ENCODE data around the gene FGF11. TPM values are rescaled to one million over a fixed set of nuclear protein-coding genes. Genes with fewer than 3 reads are reported as not detected.
A peak's percentile ranks its signal among the peaks of the same experiment; 100 is the strongest.

Gene FGF11
- total and polyA plus RNA-seq, 2 of the 13 experiments (the other 11 are each of a cell fraction or from before 2014, with no cell fraction given), result 0.20 to 7.6 TPM

DNA sequence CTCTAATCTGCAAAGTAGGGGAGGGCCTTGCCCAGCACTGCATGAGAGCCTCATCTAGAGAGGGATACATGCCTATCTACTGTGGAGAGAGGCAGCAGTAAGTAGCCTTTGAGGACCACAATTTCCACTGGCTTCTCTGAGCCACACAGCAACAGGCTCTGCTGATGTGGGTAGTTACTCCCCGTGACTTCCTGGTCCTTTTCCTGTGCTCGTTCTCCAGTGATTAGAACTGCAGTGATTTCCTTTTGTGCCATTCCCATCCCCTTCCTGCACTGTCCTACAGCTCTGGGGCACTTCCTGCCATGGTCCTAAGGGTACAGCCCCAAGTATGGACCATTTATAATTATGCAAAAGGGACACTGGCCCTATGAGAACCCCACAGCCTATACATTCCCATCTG is 48.0 kb upstream of the FGF11 start:
- no peak for FAIRE-seq
- no peak overlapping the region for H3K4me3 ChIP-seq (replicated peaks in 1 of 3; ENCODE audit: insufficient read depth in 1 of 3, low read depth in 2 of 3, low read length in 3 of 3)
- ATAC-seq, result no peak
- ChIA-PET POLR2A (no interaction called here), CTCF (ENCODE audit: low intra/inter-chr PET ratio, low total read pairs) (no interaction called here)
- H3K4me2 ChIP-seq (ENCODE audit: low read depth, low read length), result no peak overlapping the region
- TF ChIP-seq ARNT (IDR thresholded peaks at IDR 0.05) (no peak), SMARCE1 (IDR thresholded peaks at IDR 0.05; ENCODE audit: borderline replicate concordance) (no peak), ZNF138 (CRISPR knock-in tag; IDR thresholded peaks at IDR 0.05; ENCODE audit: low read depth) (no peak)
- in situ Hi-C loops (cut with HindIII; ENCODE audit: extremely low pct_ligation_motif_present, low pct_unique_long_range_greater_than_20kb) (no loop called here), intact Hi-C loops (cut with micrococcal nuclease; ENCODE audit: unreplicated experiment) (no loop called here)
- H2AFZ ChIP-seq (ENCODE audit: low read length), result no peak overlapping the region
- no peaks in the 10 kb centered on the region for H3K27me3 ChIP-seq (ENCODE audit: control insufficient read depth in 1 of 2, insufficient read depth in 2 of 2, low read length in 2 of 2)
- no peak for DNase-seq (ENCODE audit: low spot score)
- no peak overlapping the region for H3K27ac ChIP-seq (ENCODE audit: extremely low read length, insufficient read depth, low read length)
- no peaks in the 10 kb centered on the region for H4K20me1 ChIP-seq (ENCODE audit: insufficient read depth, low read length)
- H3K4me1 ChIP-seq (ENCODE audit: insufficient read depth, low read length), result peaks cover 14% of the 10 kb centered on the region
- WGBS (ENCODE audit: low lambda C conversion rate), result 91% methylated on average over 2 of the region's 2 CpGs
- peaks cover 0 to 2% of the 10 kb centered on the region in 2 experiments; a peak in 2 of 5 replicates for H3K36me3 ChIP-seq (replicated peaks in 1 of 2; ENCODE audit: control insufficient read depth in 1 of 2, insufficient read depth in 2 of 2, low read length in 2 of 2)
- H3K79me2 ChIP-seq (ENCODE audit: insufficient read depth, low read length), result no peaks in the 10 kb centered on the region
- H3K9ac ChIP-seq (ENCODE audit: insufficient read depth, low read depth, low read length), result no peak overlapping the region
- BruUV-seq (replicated peaks), result no TSS peak
- no peaks in the 10 kb centered on the region for H3K9me3 ChIP-seq (ENCODE audit: low read length)

DNA sequence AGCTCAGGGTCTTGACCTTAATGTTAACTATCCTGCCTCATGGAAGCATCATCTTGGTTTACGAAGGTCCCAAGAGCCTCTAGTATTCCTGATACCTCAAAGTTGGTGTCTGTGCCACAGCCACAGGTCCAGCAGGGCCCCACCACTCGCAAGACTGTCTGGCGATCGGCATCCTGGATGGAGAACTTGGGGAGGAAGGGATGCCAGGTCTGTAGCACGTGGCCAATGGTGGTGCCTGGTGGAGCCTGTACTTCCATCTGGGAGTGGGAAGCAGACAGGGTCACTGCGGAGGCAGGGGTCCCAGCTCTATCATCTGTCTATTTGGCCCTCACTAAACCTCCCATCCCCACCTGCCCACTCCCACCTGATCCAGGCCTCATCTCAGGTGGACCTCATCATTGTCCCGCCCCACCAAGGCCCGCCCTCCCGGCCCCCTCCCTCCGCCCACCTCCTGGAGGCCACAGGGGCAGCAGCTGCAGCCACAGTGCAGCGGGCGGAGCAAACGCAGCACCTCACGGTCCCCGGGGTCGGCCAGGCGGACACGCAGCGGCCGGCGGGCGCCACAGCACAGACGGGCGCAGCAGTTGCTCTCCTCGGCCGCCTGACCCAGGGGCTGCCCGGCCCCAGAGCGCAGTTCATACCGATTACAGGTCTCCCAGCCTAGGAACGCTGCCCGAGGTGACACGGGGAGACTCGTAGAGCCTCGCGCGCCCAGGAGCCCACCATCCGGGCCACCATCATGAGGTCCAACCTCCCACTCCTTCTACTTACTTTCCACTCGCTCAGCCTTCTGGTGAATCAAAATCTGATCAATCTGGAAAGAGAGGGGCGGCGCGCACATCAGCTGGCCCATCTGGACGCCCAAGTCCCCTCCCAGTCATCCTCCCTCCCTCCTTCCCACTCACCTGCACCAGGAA is 46.4 kb upstream of the FGF11 start:
- Histone ChIP-seq H3K9ac (ENCODE audit: insufficient read depth, low read depth, low read length) (no peak overlapping the region), H3K4me1 (ENCODE audit: insufficient read depth, low read length) (peaks cover 14% of the 10 kb centered on the region), H2AFZ (ENCODE audit: low read length) (no peak overlapping the region), H3K27ac (ENCODE audit: extremely low read length, insufficient read depth, low read length) (no peak overlapping the region), H4K20me1 (ENCODE audit: insufficient read depth, low read length) (no peaks in the 10 kb centered on the region), H3K4me3 (replicated peaks in 1 of 3; ENCODE audit: insufficient read depth in 1 of 3, low read depth in 2 of 3, low read length in 3 of 3) (peak overlapping the region in 1 of 3 experiments; percentile 84; a peak in 1 of 6 replicates), H3K4me2 (ENCODE audit: low read depth, low read length) (peak overlapping the region; percentile 88; the same call in 1 of the 2 replicates), H3K9me3 (ENCODE audit: low read length) (no peaks in the 10 kb centered on the region), H3K79me2 (ENCODE audit: insufficient read depth, low read length) (no peaks in the 10 kb centered on the region), H3K36me3 (replicated peaks in 1 of 2; ENCODE audit: control insufficient read depth in 1 of 2, insufficient read depth in 2 of 2, low read length in 2 of 2) (peaks cover 0 to 2% of the 10 kb centered on the region in 2 experiments; a peak in 2 of 5 replicates), H3K27me3 (ENCODE audit: control insufficient read depth in 1 of 2, insufficient read depth in 2 of 2, low read length in 2 of 2) (no peaks in the 10 kb centered on the region)
- CTCF ChIA-PET (ENCODE audit: low intra/inter-chr PET ratio, low total read pairs), result no interaction called here
- no peak for FAIRE-seq
- intact Hi-C loops (cut with micrococcal nuclease; ENCODE audit: unreplicated experiment), result no loop called here
- BruUV-seq (replicated peaks), result no TSS peak
- in situ Hi-C loops (cut with HindIII; ENCODE audit: extremely low pct_ligation_motif_present, low pct_unique_long_range_greater_than_20kb), result no loop called here
- no peak for ATAC-seq
- DNase-seq (ENCODE audit: low spot score), result no peak
- 95% methylated on average over 38 of the region's 42 CpGs for WGBS (ENCODE audit: low lambda C conversion rate)
- POLR2A ChIA-PET, result interaction anchor here (0.6 to 1.7 kb wide), 4 partner anchors 10 to 106 kb away, joined by 3 to 13 read pairs (median 4); partner anchors contain the start of genes CHRNB1 and TNK1
- no peak for TF ChIP-seq NBN (conservative IDR thresholded peaks at IDR 0.05)
- no peak for TF ChIP-seq ZNF547 (CRISPR knock-in tag; IDR thresholded peaks at IDR 0.05)
- TF ChIP-seq ZNF510 (CRISPR knock-in tag; IDR thresholded peaks at IDR 0.05; ENCODE audit: low read depth), result no peak
- TF ChIP-seq, protein P1, sequence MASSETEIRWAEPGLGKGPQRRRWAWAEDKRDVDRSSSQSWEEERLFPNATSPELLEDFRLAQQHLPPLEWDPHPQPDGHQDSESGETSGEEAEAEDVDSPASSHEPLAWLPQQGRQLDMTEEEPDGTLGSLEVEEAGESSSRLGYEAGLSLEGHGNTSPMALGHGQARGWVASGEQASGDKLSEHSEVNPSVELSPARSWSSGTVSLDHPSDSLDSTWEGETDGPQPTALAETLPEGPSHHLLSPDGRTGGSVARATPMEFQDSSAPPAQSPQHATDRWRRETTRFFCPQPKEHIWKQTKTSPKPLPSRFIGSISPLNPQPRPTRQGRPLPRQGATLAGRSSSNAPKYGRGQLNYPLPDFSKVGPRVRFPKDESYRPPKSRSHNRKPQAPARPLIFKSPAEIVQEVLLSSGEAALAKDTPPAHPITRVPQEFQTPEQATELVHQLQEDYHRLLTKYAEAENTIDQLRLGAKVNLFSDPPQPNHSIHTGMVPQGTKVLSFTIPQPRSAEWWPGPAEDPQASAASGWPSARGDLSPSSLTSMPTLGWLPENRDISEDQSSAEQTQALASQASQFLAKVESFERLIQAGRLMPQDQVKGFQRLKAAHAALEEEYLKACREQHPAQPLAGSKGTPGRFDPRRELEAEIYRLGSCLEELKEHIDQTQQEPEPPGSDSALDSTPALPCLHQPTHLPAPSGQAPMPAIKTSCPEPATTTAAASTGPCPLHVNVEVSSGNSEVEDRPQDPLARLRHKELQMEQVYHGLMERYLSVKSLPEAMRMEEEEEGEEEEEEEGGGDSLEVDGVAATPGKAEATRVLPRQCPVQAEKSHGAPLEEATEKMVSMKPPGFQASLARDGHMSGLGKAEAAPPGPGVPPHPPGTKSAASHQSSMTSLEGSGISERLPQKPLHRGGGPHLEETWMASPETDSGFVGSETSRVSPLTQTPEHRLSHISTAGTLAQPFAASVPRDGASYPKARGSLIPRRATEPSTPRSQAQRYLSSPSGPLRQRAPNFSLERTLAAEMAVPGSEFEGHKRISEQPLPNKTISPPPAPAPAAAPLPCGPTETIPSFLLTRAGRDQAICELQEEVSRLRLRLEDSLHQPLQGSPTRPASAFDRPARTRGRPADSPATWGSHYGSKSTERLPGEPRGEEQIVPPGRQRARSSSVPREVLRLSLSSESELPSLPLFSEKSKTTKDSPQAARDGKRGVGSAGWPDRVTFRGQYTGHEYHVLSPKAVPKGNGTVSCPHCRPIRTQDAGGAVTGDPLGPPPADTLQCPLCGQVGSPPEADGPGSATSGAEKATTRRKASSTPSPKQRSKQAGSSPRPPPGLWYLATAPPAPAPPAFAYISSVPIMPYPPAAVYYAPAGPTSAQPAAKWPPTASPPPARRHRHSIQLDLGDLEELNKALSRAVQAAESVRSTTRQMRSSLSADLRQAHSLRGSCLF (CRISPR knock-in tag; IDR thresholded peaks at IDR 0.05; ENCODE audit: borderline replicate concordance), result no peak
- no peak for TF ChIP-seq ZNF556 (CRISPR knock-in tag; IDR thresholded peaks at IDR 0.05; ENCODE audit: borderline replicate concordance)
- TF ChIP-seq SKI (IDR thresholded peaks at IDR 0.05; ENCODE audit: partially characterized antibody), result no peak
- no peak for TF ChIP-seq STAT5B (CRISPR knock-in tag; IDR thresholded peaks at IDR 0.05)
- TF ChIP-seq, protein P2, sequence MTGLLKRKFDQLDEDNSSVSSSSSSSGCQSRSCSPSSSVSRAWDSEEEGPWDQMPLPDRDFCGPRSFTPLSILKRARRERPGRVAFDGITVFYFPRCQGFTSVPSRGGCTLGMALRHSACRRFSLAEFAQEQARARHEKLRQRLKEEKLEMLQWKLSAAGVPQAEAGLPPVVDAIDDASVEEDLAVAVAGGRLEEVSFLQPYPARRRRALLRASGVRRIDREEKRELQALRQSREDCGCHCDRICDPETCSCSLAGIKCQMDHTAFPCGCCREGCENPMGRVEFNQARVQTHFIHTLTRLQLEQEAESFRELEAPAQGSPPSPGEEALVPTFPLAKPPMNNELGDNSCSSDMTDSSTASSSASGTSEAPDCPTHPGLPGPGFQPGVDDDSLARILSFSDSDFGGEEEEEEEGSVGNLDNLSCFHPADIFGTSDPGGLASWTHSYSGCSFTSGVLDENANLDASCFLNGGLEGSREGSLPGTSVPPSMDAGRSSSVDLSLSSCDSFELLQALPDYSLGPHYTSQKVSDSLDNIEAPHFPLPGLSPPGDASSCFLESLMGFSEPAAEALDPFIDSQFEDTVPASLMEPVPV (CRISPR knock-in tag; IDR thresholded peaks at IDR 0.05), result no peak

Measured in HepG2 (cell line).